KBM-7 (cell line): ENCODE measurements around the gene LAMA4.

Experiments used
- DNase-seq: peaks from one replicate; pipeline ENCODE4 v3.0.0-alpha.2; 2015
- in situ Hi-C: fragments of 300-500 bp; cut with MboI; formaldehyde crosslinking; loops from 2 replicates; pipeline ENCODE4 v1.14.3; 2020; ENCODE audit warnings: low sequenced_read_pairs, low pct_unique_long_range_greater_than_20kb, mixed read lengths

Gene LAMA4

GRCh38 chr6:112253841-112254816 lies at the start of gene LAMA4:
Gene LAMA4, minus strand, starts transcription at chr6:112254567. Its CDS starts 417 bp downstream, at chr6:112254150.
- no peak for DNase-seq
- in situ Hi-C loops: no loop called here

GRCh38 chr6:112302142-112302705 lies 47.9 kb upstream of the LAMA4 start:
- no peak for DNase-seq
- in situ Hi-C loops: loop anchor here (25.0 kb wide), 1 partner anchor 115 kb away; no protein-coding TSS in a partner anchor

- in situ Hi-C loops: loop anchor here (25.0 kb wide), 1 partner anchor 114 kb away; no protein-coding TSS in a partner anchor
- no peak for DNase-seq
Observed at GRCh38 chr6:112300896-112301295, 46.5 kb upstream of the LAMA4 start.

GRCh38 chr6:112298816-112299281 lies 44.5 kb upstream of the LAMA4 start:
- DNase-seq: no peak
- in situ Hi-C loops: no loop called here

- in situ Hi-C loops: no loop called here
- DNase-seq: no peak
Observed at GRCh38 chr6:112298021-112298745, 43.8 kb upstream of the LAMA4 start.

GRCh38 chr6:112296694-112297093 lies 42.3 kb upstream of the LAMA4 start:
- no peak for DNase-seq
- in situ Hi-C loops: no loop called here

- peak; percentile 11 for DNase-seq
- in situ Hi-C loops: no loop called here
Observed at GRCh38 chr6:112296122-112296521, 41.8 kb upstream of the LAMA4 start.

GRCh38 chr6:112291161-112291762 lies 36.9 kb upstream of the LAMA4 start:
- in situ Hi-C loops: no loop called here

GRCh38 chr6:112289038-112289566 lies 34.7 kb upstream of the LAMA4 start:
- DNase-seq: no peak
- in situ Hi-C loops: no loop called here

More at GRCh38 chr6:112291161-112291762, 36.9 kb upstream of the LAMA4 start:
- no peak for DNase-seq

- in situ Hi-C loops: no loop called here
- DNase-seq: no peak
Observed at GRCh38 chr6:112288475-112288874, 34.1 kb upstream of the LAMA4 start.

GRCh38 chr6:112287577-112288225 lies 33.3 kb upstream of the LAMA4 start:
- in situ Hi-C loops: no loop called here

GRCh38 chr6:112286500-112287144 lies 32.3 kb upstream of the LAMA4 start:
- in situ Hi-C loops: no loop called here

More at GRCh38 chr6:112287577-112288225, 33.3 kb upstream of the LAMA4 start:
- no peak for DNase-seq

GRCh38 chr6:112286010-112286409 lies 31.6 kb upstream of the LAMA4 start:
- peak; percentile 58 for DNase-seq
- in situ Hi-C loops: no loop called here

More at GRCh38 chr6:112286500-112287144, 32.3 kb upstream of the LAMA4 start:
- DNase-seq: no peak

- in situ Hi-C loops: no loop called here
- DNase-seq: no peak
Observed at GRCh38 chr6:112284603-112285002, 30.2 kb upstream of the LAMA4 start.

- in situ Hi-C loops: no loop called here
- DNase-seq: no peak
Observed at GRCh38 chr6:112283621-112284020, 29.3 kb upstream of the LAMA4 start.

GRCh38 chr6:112281821-112282615 lies 27.7 kb upstream of the LAMA4 start:
- DNase-seq: no peak
- in situ Hi-C loops: no loop called here
